ENCODE results near the gene TRAP1.

GRCh38 chr16:3696425-3697218, 20.7 kb downstream of the TRAP1 start:
- TF ChIP-seq EZH2 (IDR thresholded peaks at IDR 0.05) (no peak), POLR2AphosphoS5 (IDR thresholded peaks at IDR 0.05; ENCODE audit: borderline replicate concordance, low read depth, low read length) (no peak)
